Endothelial cell of umbilical vein (primary cell): ENCODE measurements around the gene GNA12. TPM values are rescaled to one million over a fixed set of nuclear protein-coding genes. Genes with fewer than 3 reads are reported as not detected.

ENCODE experiments used
- BruUV-seq: library from RNA; stranded (reverse); fragments of 400-500 nt; replicated peaks from 2 replicates; lab custom pipeline; 2021; lab: Mats Ljungman, UMichigan
- CTCF ChIA-PET: fragments of 300-600, 350-600 bp; sonication (Branson Sonifier 250); formaldehyde crosslinking; loops from one replicate; lab custom pipeline; 2021; ENCODE audit warnings: antibody characterized with exemption, inconsistent platforms; lab: Charles Lee
- POLR2A ChIA-PET: fragments of 300-600, 350-600 bp; sonication (Branson Sonifier 250); formaldehyde crosslinking; loops from one replicate; lab custom pipeline; 2021; ENCODE audit warnings: antibody characterized with exemption, inconsistent platforms; lab: Charles Lee
- DNase-seq: peaks from one replicate; pipeline ENCODE4 v3.0.0-alpha.2; 2011; ENCODE audit warnings: low read depth, low spot score
- FAIRE-seq: peaks from 2 replicates; lab custom pipeline; 2011; peaks lifted over from hg19 to GRCh38; lab: Jason Lieb, UNC
- H2AFZ ChIP-seq: 2 replicates; pipeline ENCODE4 v1.6.0; 2012; ENCODE audit warnings: low read depth, low read length, control low read depth, inconsistent platforms
- H3K27ac ChIP-seq: 2 replicates; pipeline ENCODE4 v1.5.1; 2011; ENCODE audit warnings: low read depth, mild to moderate bottlenecking, control low read depth, low read length, moderate library complexity; ENCODE audit not compliant: insufficient read depth
- H3K27me3 ChIP-seq, 2 experiments: 2 replicates each; pipeline versions ENCODE4 v1.6.0 to v1.6.1; 2011; ENCODE audit warnings: low read length in 2 of 2, mixed read lengths in 1 of 2; ENCODE audit not compliant: control insufficient read depth in 2 of 2, insufficient read depth in 2 of 2
- H3K36me3 ChIP-seq, 2 experiments: 2 replicates in 1 of 2; 3 replicates in 1 of 2; pipeline ENCODE4 v1.5.1; 2011; ENCODE audit warnings: low read length in 2 of 2, mild to moderate bottlenecking in 1 of 2, moderate library complexity in 1 of 2; ENCODE audit not compliant: control insufficient read depth in 2 of 2, insufficient read depth in 2 of 2; ENCODE audit errors: extremely low read depth in 1 of 2
- H3K4me1 ChIP-seq: 3 replicates; pipeline ENCODE4 v1.5.1; 2011; ENCODE audit warnings: mild to moderate bottlenecking, low read length; ENCODE audit not compliant: control insufficient read depth, insufficient read depth; ENCODE audit errors: extremely low read depth
- H3K4me2 ChIP-seq: 2 replicates; pipeline ENCODE4 v1.6.1; 2011; ENCODE audit warnings: low read length, control low read depth, mixed read lengths; ENCODE audit not compliant: insufficient read depth
- H3K4me3 ChIP-seq, 3 experiments: fragments of 200-600 bp in 1 of 3; sonication (generic), shearing (Covaris generic) in 1 of 3; replicated peaks in 1 of 3; 2 replicates each; pipeline ENCODE4 v1.5.1; 2011 to 2016; ENCODE audit warnings: control low read depth in 3 of 3, low read length in 3 of 3, mild to moderate bottlenecking in 2 of 3, inconsistent platforms in 1 of 3, low read depth in 1 of 3, moderate library complexity in 1 of 3; ENCODE audit not compliant: insufficient read depth in 1 of 3
- H3K79me2 ChIP-seq: 2 replicates; pipeline ENCODE4 v1.6.0; 2012; ENCODE audit warnings: low read length, inconsistent platforms; ENCODE audit not compliant: control insufficient read depth, insufficient read depth
- H3K9ac ChIP-seq: replicated peaks from 2 replicates; pipeline ENCODE3; 2011; ENCODE audit warnings: low read length, control low read depth; ENCODE audit not compliant: insufficient read depth; ENCODE audit errors: extremely low read depth
- H3K9me1 ChIP-seq: replicated peaks from 3 replicates; pipeline ENCODE4 v1.6.0; 2011; ENCODE audit warnings: mild to moderate bottlenecking, low read length; ENCODE audit not compliant: control insufficient read depth, insufficient read depth; ENCODE audit errors: extremely low read depth
- H3K9me3 ChIP-seq: replicated peaks from 2 replicates; pipeline ENCODE4 v1.5.1; 2012; ENCODE audit warnings: low read length, inconsistent platforms; ENCODE audit not compliant: control insufficient read depth, insufficient read depth
- H4K20me1 ChIP-seq: replicated peaks from 2 replicates; pipeline ENCODE3; 2011; ENCODE audit warnings: mild to moderate bottlenecking, low read length; ENCODE audit not compliant: control insufficient read depth, insufficient read depth; ENCODE audit errors: extremely low read depth
- CTCF ChIP-seq, 2 donors: IDR thresholded peaks; 1 replicate in 1 of 2; 2 replicates in 1 of 2; pipeline ENCODE4 v1.5.1; 2011; ENCODE audit warnings: low read length in 2 of 2, mild to moderate bottlenecking in 2 of 2, moderate library complexity in 2 of 2, control low read depth in 1 of 2, inconsistent platforms in 1 of 2, low read depth in 1 of 2; ENCODE audit not compliant: insufficient read depth in 1 of 2; ENCODE audit errors: extremely low read depth in 1 of 2
- EZH2 ChIP-seq: IDR thresholded peaks from 2 replicates; pipeline ENCODE4 v1.6.1; 2012; ENCODE audit warnings: borderline replicate concordance, low read depth, mild to moderate bottlenecking, moderate library complexity, low read length, inconsistent platforms; ENCODE audit not compliant: severe bottlenecking
- FOS ChIP-seq: IDR thresholded peaks from 2 replicates; pipeline ENCODE4 v1.6.1; 2011; ENCODE audit warnings: mild to moderate bottlenecking, low read length, moderate library complexity, borderline replicate concordance; ENCODE audit not compliant: insufficient read depth
- GATA2 ChIP-seq: IDR thresholded peaks from 2 replicates; pipeline ENCODE4 v1.7.0; 2011; ENCODE audit warnings: low read depth, mild to moderate bottlenecking, moderate library complexity, mixed read lengths, low read length; ENCODE audit not compliant: insufficient read length, insufficient read depth
- MYC ChIP-seq: IDR thresholded peaks from one replicate; pipeline ENCODE4 v1.6.1; 2011; ENCODE audit warnings: mild to moderate bottlenecking, low read depth, low read length
- POLR2AphosphoS5 ChIP-seq: IDR thresholded peaks from 2 replicates; pipeline ENCODE4 v1.6.1; 2012; ENCODE audit warnings: low read depth, mild to moderate bottlenecking, control low read depth, low read length, moderate library complexity; ENCODE audit not compliant: insufficient read depth
- dilution Hi-C: fragments of 300-500 bp; cut with MboI; formaldehyde crosslinking; loops from one replicate; pipeline ENCODE4 v1.15.0; 2019; ENCODE audit warnings: low sequenced_read_pairs; ENCODE audit not compliant: extremely low pct_ligation_motif_present
- intact Hi-C: fragments of 100-400 bp; cut with micrococcal nuclease; formaldehyde crosslinking; loops from one replicate; pipeline ENCODE4 v1.10.0; 2022
- polyA plus RNA-seq, 4 experiments: library from polyadenylated mRNA; depleted of rRNA in 3 of 4; stranded (reverse) in 3 of 4; unstranded in 1 of 4; fragments of >200 nt; gene quantifications; 2 replicates each; pipeline versions ENCODE4 v1.2.1 to v1.2.3, GENCODE V29; 2011 to 2012; ENCODE audit warnings: missing spikeins in 1 of 4
- total RNA-seq: library from RNA; stranded (reverse); gene quantifications from 2 replicates; pipeline ENCODE4 v1.2.3, GENCODE V29; 2021

The GNA12 gene
- total and polyA plus RNA-seq, 2 donors (not counting 3 experiments of a cell fraction or from before 2014, with no cell fraction given): 63.0 to 75.1 TPM

DNA sequence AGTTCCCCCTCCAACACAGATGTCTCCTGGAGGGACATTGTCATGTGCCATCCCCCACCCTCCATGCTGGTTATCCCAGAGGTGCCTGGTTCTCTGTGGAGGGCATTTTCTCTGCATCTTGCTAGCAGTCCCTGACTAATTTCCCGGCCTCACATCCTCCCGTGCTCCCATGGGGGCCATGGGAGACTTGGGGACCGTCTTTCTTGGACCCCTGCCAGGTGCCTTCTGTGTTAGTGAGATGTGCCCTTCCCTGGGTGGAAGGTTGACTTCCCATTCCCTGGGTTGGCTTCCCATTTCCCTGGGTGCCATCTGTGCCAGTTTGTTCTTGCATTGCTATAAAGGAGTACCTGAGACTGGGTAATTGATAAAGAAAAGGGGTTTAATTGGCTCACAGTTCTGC is 22.5 kb upstream of the GNA12 start:
- no peak overlapping the region for H3K4me3 ChIP-seq
- intact Hi-C loops (loop anchor here (10.0 kb wide), 4 partner anchors 412 to 1768 kb away; partner anchors contain the start of gene SDK1), dilution Hi-C loops (no loop called here)
- H4K20me1 ChIP-seq: no peaks in the 10 kb centered on the region
- H3K36me3 ChIP-seq: no peaks in the 10 kb centered on the region
- H3K9ac ChIP-seq: no peak overlapping the region
- no peak overlapping the region for H2AFZ ChIP-seq
- no peak overlapping the region for H3K27ac ChIP-seq
- TF ChIP-seq MYC: no peak
- no peak for TF ChIP-seq FOS
- TF ChIP-seq POLR2AphosphoS5: no peak
- no TSS peak for BruUV-seq
- ChIA-PET POLR2A (no interaction called here), CTCF (interaction anchor here (0.7 to 3.3 kb wide), 6 partner anchors 8 to 807 kb away, joined by 3 to 21 read pairs (median 10); no protein-coding TSS in a partner anchor)
- FAIRE-seq (no peak), DNase-seq (no peak)
- H3K4me1 ChIP-seq: peaks cover 34% of the 10 kb centered on the region
- H3K9me1 ChIP-seq: no peaks in the 10 kb centered on the region
- H3K27me3 ChIP-seq: no peaks in the 10 kb centered on the region
- no peaks in the 10 kb centered on the region for H3K79me2 ChIP-seq
- H3K9me3 ChIP-seq: no peaks in the 10 kb centered on the region
- H3K4me2 ChIP-seq: no peak overlapping the region

DNA sequence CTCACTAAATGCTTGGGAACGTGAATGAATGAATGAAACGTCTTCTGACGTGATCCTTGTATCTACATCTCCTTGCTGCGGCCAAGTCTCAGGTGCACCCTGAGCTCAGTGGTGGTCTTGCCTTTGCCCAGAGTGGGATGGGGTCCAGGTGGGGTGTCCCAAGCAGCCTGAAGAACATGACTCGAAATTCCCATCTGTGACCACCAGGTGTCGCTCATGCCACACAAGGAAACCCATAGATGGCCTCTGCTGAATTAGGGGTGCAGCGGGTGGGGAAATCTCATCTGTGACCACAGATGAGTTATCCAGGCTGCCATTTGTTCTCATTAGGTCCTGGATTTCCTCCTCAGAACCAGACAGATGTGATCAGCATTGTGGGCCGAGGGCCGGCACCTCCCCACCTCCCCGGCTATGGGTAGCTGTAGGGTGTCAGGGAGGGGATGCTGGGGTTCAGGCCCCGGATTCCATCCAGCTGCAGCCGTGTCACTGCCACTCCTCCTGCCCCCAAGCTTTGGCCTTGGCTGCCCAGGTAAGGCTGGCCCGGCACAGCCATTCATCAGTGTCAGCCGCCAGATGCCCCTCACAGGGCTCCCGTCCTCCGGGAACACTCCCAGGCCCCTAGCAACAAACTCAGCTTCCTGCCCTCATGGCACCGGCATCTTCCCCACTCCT is 21.0 kb upstream of the GNA12 start:
- dilution Hi-C loops: no loop called here
- no TSS peak for BruUV-seq
- no peak overlapping the region for H3K9ac ChIP-seq
- FAIRE-seq (peak; percentile 87), DNase-seq (peak; percentile 66)
- POLR2A ChIA-PET: interaction anchor here (0.7 kb wide), 1 partner anchor 130 kb away, joined by 3 read pairs; no protein-coding TSS in a partner anchor
- H3K27me3 ChIP-seq: no peaks in the 10 kb centered on the region
- no peaks in the 10 kb centered on the region for H3K9me1 ChIP-seq
- no peak overlapping the region for H3K27ac ChIP-seq
- H4K20me1 ChIP-seq: no peaks in the 10 kb centered on the region
- peaks cover 23% of the 10 kb centered on the region for H3K4me1 ChIP-seq
- TF ChIP-seq GATA2: no peak
- peak; percentile 78 to 81 for TF ChIP-seq CTCF (IDR thresholded peaks at IDR 0.05; ENCODE audit: extremely low read depth in 1 of 2, insufficient read depth in 1 of 2, low read depth in 1 of 2, low read length in 2 of 2)
- TF ChIP-seq EZH2: no peak
- no peak overlapping the region for H3K4me2 ChIP-seq
- H3K36me3 ChIP-seq: no peaks in the 10 kb centered on the region
- no peaks in the 10 kb centered on the region for H3K9me3 ChIP-seq
- H3K79me2 ChIP-seq: no peaks in the 10 kb centered on the region
- CTCF ChIA-PET: interaction anchor here (0.6 to 3.3 kb wide), 27 partner anchors 10 to 1767 kb away, joined by 3 to 21 read pairs (median 4); no protein-coding TSS in a partner anchor
- H2AFZ ChIP-seq: no peak overlapping the region
- intact Hi-C loops: loop anchor here (1.0 to 10.0 kb wide), 8 partner anchors 108 to 1770 kb away; partner anchors contain the start of gene SDK1
- H3K4me3 ChIP-seq: no peak overlapping the region
